OCI-LY1 (cell line): ENCODE data around the gene PHKA2.

Source experiments
- H2AFZ ChIP-seq: fragments of 200-600 bp; sonication (generic), shearing (Covaris generic); 2 replicates; pipeline ENCODE4 v1.6.0; 2014; ENCODE audit warnings: antibody characterized with exemption, mild to moderate bottlenecking, low read length
- H3F3A ChIP-seq: fragments of 200-600 bp; sonication (generic), shearing (Covaris generic); 2 replicates; pipeline ENCODE4 v1.6.0; 2014; ENCODE audit warnings: mild to moderate bottlenecking, antibody characterized with exemption, low read length, moderate library complexity; ENCODE audit not compliant: insufficient read depth
- H3K27ac ChIP-seq: fragments of 200-600 bp; sonication (generic); 2 replicates; pipeline ENCODE4 v1.5.1; 2014; ENCODE audit warnings: low read length, mixed run types, mild to moderate bottlenecking, low read depth; ENCODE audit not compliant: poor library complexity, severe bottlenecking
- H3K27me3 ChIP-seq: fragments of 200-600 bp; sonication (generic); 2 replicates; pipeline ENCODE4 v1.6.0; 2014; ENCODE audit warnings: antibody characterized with exemption, mild to moderate bottlenecking, low read length, moderate library complexity; ENCODE audit not compliant: insufficient read depth
- H3K36me3 ChIP-seq: fragments of 200-600 bp; sonication (generic); 2 replicates; pipeline ENCODE4 v1.6.1; 2014; ENCODE audit warnings: mild to moderate bottlenecking, antibody characterized with exemption, low read length, moderate library complexity, mixed read lengths; ENCODE audit not compliant: insufficient read depth
- H3K4me1 ChIP-seq: fragments of 200-600 bp; sonication (generic); 2 replicates; pipeline ENCODE4 v1.5.1; 2014; ENCODE audit warnings: mild to moderate bottlenecking, low read length, moderate library complexity; ENCODE audit not compliant: insufficient read depth, severe bottlenecking
- H3K4me2 ChIP-seq: fragments of 200-600 bp; sonication (generic), shearing (Covaris generic); 2 replicates; pipeline ENCODE4 v1.6.1; 2014; ENCODE audit warnings: low read length
- H3K4me3 ChIP-seq: fragments of 200-600 bp; sonication (generic); 2 replicates; pipeline ENCODE4 v1.5.1; 2014; ENCODE audit warnings: low read length, low read depth, mild to moderate bottlenecking, mixed read lengths; ENCODE audit not compliant: poor library complexity, severe bottlenecking
- H3K79me2 ChIP-seq: fragments of 200-600 bp; shearing (Covaris generic); 2 replicates; pipeline ENCODE4 v1.6.1; 2016; ENCODE audit warnings: mixed run types, low read length, mixed read lengths; ENCODE audit not compliant: insufficient read depth
- H3K9ac ChIP-seq: fragments of 200-600 bp; sonication (generic), shearing (Covaris generic); 2 replicates; pipeline ENCODE4 v1.6.1; 2014; ENCODE audit warnings: mild to moderate bottlenecking, low read length, mixed read lengths
- H3K9me2 ChIP-seq: fragments of 200-600 bp; sonication (generic), shearing (Covaris generic); 2 replicates; pipeline ENCODE4 v1.6.1; 2014; ENCODE audit warnings: low read depth, mild to moderate bottlenecking, low read length, mixed read lengths
- H3K9me3 ChIP-seq: fragments of 200-600 bp; shearing (Covaris generic); 2 replicates; pipeline ENCODE4 v1.6.1; 2014; ENCODE audit warnings: low read length, mixed read lengths
- H4K20me1 ChIP-seq: fragments of 200-600 bp; sonication (generic), shearing (Covaris generic); 2 replicates; pipeline ENCODE4 v1.6.0; 2016; ENCODE audit warnings: mild to moderate bottlenecking, low read length; ENCODE audit not compliant: insufficient read depth
- CTCF ChIP-seq: fragments of 200-600 bp; sonication (generic), shearing (Covaris generic); IDR thresholded peaks from 2 replicates; pipeline ENCODE4 v1.5.1; 2017; ENCODE audit warnings: mild to moderate bottlenecking, antibody characterized with exemption, low read length, moderate library complexity, mixed read lengths
- EZH2 ChIP-seq: fragments of 200-600 bp; sonication (generic), shearing (Covaris generic); IDR thresholded peaks from 2 replicates; pipeline ENCODE4 v1.8.0; 2017; ENCODE audit warnings: borderline replicate concordance, mixed run types, mild to moderate bottlenecking, antibody characterized with exemption, low read length, moderate library complexity, mixed read lengths

Gene PHKA2

GRCh38 chrX:18864390-18864920 is 119.5 kb downstream of the PHKA2 start:
- Histone ChIP-seq H4K20me1 (no peaks in the 10 kb centered on the region), H3K27ac (no peak overlapping the region)

GRCh38 chrX:18861511-18861910 is 122.4 kb downstream of the PHKA2 start:
- Histone ChIP-seq H3K9me3 (no peaks in the 10 kb centered on the region), H3K27me3 (no peaks in the 10 kb centered on the region), H3K27ac (no peak overlapping the region), H3K79me2 (no peaks in the 10 kb centered on the region), H3K9ac (no peak overlapping the region), H3K4me1 (no peaks in the 10 kb centered on the region), H4K20me1 (no peaks in the 10 kb centered on the region), H3K36me3 (no peaks in the 10 kb centered on the region), H2AFZ (no peak overlapping the region), H3F3A (no peaks in the 10 kb centered on the region), H3K4me3 (no peak overlapping the region), H3K4me2 (no peak overlapping the region), H3K9me2 (no peaks in the 10 kb centered on the region)
- TF ChIP-seq CTCF (no peak), EZH2 (no peak)

More at GRCh38 chrX:18864390-18864920, 119.5 kb downstream of the PHKA2 start:
- TF ChIP-seq CTCF (no peak), EZH2 (no peak)
- no peaks in the 10 kb centered on the region for H3K36me3 ChIP-seq
- H2AFZ ChIP-seq, result no peak overlapping the region
- no peaks in the 10 kb centered on the region for H3K4me1 ChIP-seq
- H3F3A ChIP-seq, result no peaks in the 10 kb centered on the region
- no peak overlapping the region for H3K9ac ChIP-seq
- no peak overlapping the region for H3K4me2 ChIP-seq
- no peaks in the 10 kb centered on the region for H3K9me2 ChIP-seq
- H3K79me2 ChIP-seq, result no peaks in the 10 kb centered on the region
- no peaks in the 10 kb centered on the region for H3K27me3 ChIP-seq
- no peaks in the 10 kb centered on the region for H3K9me3 ChIP-seq
- H3K4me3 ChIP-seq, result no peak overlapping the region

- Histone ChIP-seq H3K4me1 (no peaks in the 10 kb centered on the region), H3K9me3 (no peaks in the 10 kb centered on the region), H3K9me2 (no peaks in the 10 kb centered on the region), H3K36me3 (no peaks in the 10 kb centered on the region), H4K20me1 (no peaks in the 10 kb centered on the region), H3K27me3 (no peaks in the 10 kb centered on the region), H3F3A (no peaks in the 10 kb centered on the region), H3K4me2 (no peak overlapping the region), H3K9ac (no peak overlapping the region), H3K4me3 (no peak overlapping the region), H2AFZ (no peak overlapping the region), H3K27ac (no peak overlapping the region), H3K79me2 (no peaks in the 10 kb centered on the region)
- TF ChIP-seq EZH2, result no peak
- TF ChIP-seq CTCF, result no peak
Measured at GRCh38 chrX:18856645-18856997, 127.3 kb downstream of the PHKA2 start.
